H9 (cell line): ENCODE data around the gene CELF4. TPM values are rescaled to one million over a fixed set of nuclear protein-coding genes. Genes with fewer than 3 reads are reported as not detected.

Source experiments
- DNase-seq: peaks from one replicate; pipeline ENCODE4 v3.0.0-alpha.2; 2017
- H2AFZ ChIP-seq: one replicate; pipeline ENCODE4 v1.6.1; 2013; ENCODE audit warnings: mild to moderate bottlenecking, low read length, control low read depth, moderate library complexity
- H2AK5ac ChIP-seq: 2 replicates; pipeline ENCODE4 v1.6.1; 2013; ENCODE audit warnings: low read length, control low read depth, mixed read lengths; ENCODE audit not compliant: insufficient read length
- H2BK120ac ChIP-seq: one replicate; pipeline ENCODE4 v1.6.1; 2013; ENCODE audit warnings: low read depth, mild to moderate bottlenecking, low read length, control low read depth, inconsistent platforms; ENCODE audit not compliant: poor library complexity, severe bottlenecking
- H2BK12ac ChIP-seq: 2 replicates; pipeline ENCODE4 v1.6.1; 2013; ENCODE audit warnings: low read length, control low read depth, mixed read lengths, low read depth; ENCODE audit not compliant: insufficient read length
- H2BK15ac ChIP-seq: 2 replicates; pipeline ENCODE4 v1.6.1; 2013; ENCODE audit warnings: low read depth, low read length, control low read depth
- H2BK20ac ChIP-seq: one replicate; pipeline ENCODE4 v1.6.1; 2013; ENCODE audit warnings: low read depth, mild to moderate bottlenecking, low read length, control low read depth, inconsistent platforms; ENCODE audit not compliant: poor library complexity, severe bottlenecking
- H2BK5ac ChIP-seq: 2 replicates; pipeline ENCODE4 v1.6.1; 2013; ENCODE audit warnings: low read length, control low read depth, mixed read lengths; ENCODE audit not compliant: insufficient read length
- H3K14ac ChIP-seq: 2 replicates; pipeline ENCODE4 v1.6.1; 2013; ENCODE audit warnings: low read length, control low read depth; ENCODE audit not compliant: insufficient read depth
- H3K18ac ChIP-seq: 2 replicates; pipeline ENCODE4 v1.6.1; 2013; ENCODE audit warnings: low read depth, mild to moderate bottlenecking, mixed read lengths, low read length, control low read depth; ENCODE audit not compliant: insufficient read length
- H3K23ac ChIP-seq: 2 replicates; pipeline ENCODE4 v1.6.1; 2013; ENCODE audit warnings: low read length, control low read depth, mixed read lengths, low read depth; ENCODE audit not compliant: insufficient read length
- H3K23me2 ChIP-seq: 2 replicates; pipeline ENCODE4 v1.6.1; 2013; ENCODE audit warnings: low read depth, mild to moderate bottlenecking, mixed read lengths, low read length, control low read depth; ENCODE audit not compliant: insufficient read length, poor library complexity, severe bottlenecking
- H3K27ac ChIP-seq: 2 replicates; pipeline ENCODE4 v1.5.1; 2013; ENCODE audit warnings: low read length, control low read depth, mixed read lengths, low read depth; ENCODE audit not compliant: insufficient read length
- H3K27me3 ChIP-seq: 2 replicates; pipeline ENCODE4 v1.6.1; 2013; ENCODE audit warnings: low read length, control low read depth, inconsistent platforms; ENCODE audit not compliant: insufficient read depth
- H3K4ac ChIP-seq: 2 replicates; pipeline ENCODE4 v1.6.1; 2013; ENCODE audit warnings: low read depth, mild to moderate bottlenecking, control low read depth, inconsistent platforms, low read length, moderate library complexity
- H3K4me1 ChIP-seq: 2 replicates; pipeline ENCODE4 v1.6.1; 2013; ENCODE audit warnings: low read length, control low read depth, inconsistent platforms; ENCODE audit not compliant: insufficient read depth
- H3K4me2 ChIP-seq: 2 replicates; pipeline ENCODE4 v1.6.1; 2013; ENCODE audit warnings: low read length, control low read depth, mixed read lengths; ENCODE audit not compliant: insufficient read length, insufficient read depth
- H3K56ac ChIP-seq: 2 replicates; pipeline ENCODE4 v1.6.1; 2013; ENCODE audit warnings: low read depth, mild to moderate bottlenecking, mixed read lengths, low read length, control low read depth; ENCODE audit not compliant: insufficient read length
- H3K79me1 ChIP-seq: 2 replicates; pipeline ENCODE4 v1.6.1; 2013; ENCODE audit warnings: low read depth, mild to moderate bottlenecking, moderate library complexity, low read length, control low read depth, inconsistent platforms; ENCODE audit not compliant: insufficient read depth, poor library complexity, severe bottlenecking
- H3K79me2 ChIP-seq: 2 replicates; pipeline ENCODE4 v1.6.1; 2013; ENCODE audit warnings: low read length, control low read depth, inconsistent platforms; ENCODE audit not compliant: insufficient read depth
- H3K9ac ChIP-seq: 2 replicates; pipeline ENCODE4 v1.6.1; 2013; ENCODE audit warnings: low read length, control low read depth, mixed read lengths; ENCODE audit not compliant: insufficient read length; ENCODE audit errors: extremely low read depth
- H3K9me3 ChIP-seq: one replicate; pipeline ENCODE4 v1.6.1; 2013; ENCODE audit warnings: low read depth, low read length, inconsistent platforms; ENCODE audit not compliant: control insufficient read depth
- H3T11ph ChIP-seq: one replicate; pipeline ENCODE4 v1.6.1; 2013; ENCODE audit warnings: mild to moderate bottlenecking, low read length, control low read depth, inconsistent platforms
- H4K20me1 ChIP-seq: one replicate; pipeline ENCODE4 v1.6.1; 2013; ENCODE audit not compliant: control insufficient read depth, insufficient read length, insufficient read depth
- H4K5ac ChIP-seq: 2 replicates; pipeline ENCODE4 v1.6.1; 2013; ENCODE audit warnings: low read depth, mild to moderate bottlenecking, mixed read lengths, low read length, control low read depth; ENCODE audit not compliant: insufficient read length
- H4K8ac ChIP-seq: replicated peaks from 2 replicates; pipeline ENCODE4 v1.6.1; 2013; ENCODE audit warnings: low read length, control low read depth, mixed read lengths, low read depth; ENCODE audit not compliant: insufficient read length
- H4K91ac ChIP-seq: 2 replicates; pipeline ENCODE4 v1.6.1; 2013; ENCODE audit warnings: low read depth, mild to moderate bottlenecking, moderate library complexity, mixed read lengths, low read length, control low read depth; ENCODE audit not compliant: insufficient read length
- H3K27ac Mint-ChIP-seq, 3 experiments: 2 replicates in 2 of 3; 3 replicates in 1 of 3; pipeline ENCODE4 v1.8.0; 2020 to 2021; ENCODE audit warnings: mixed read lengths in 3 of 3, mild to moderate bottlenecking in 1 of 3, moderate library complexity in 1 of 3
- H3K27me3 Mint-ChIP-seq: 2 replicates; pipeline ENCODE4 v1.8.0; 2021; ENCODE audit warnings: low read depth, mild to moderate bottlenecking, moderate library complexity, mixed read lengths
- H3K36me3 Mint-ChIP-seq, 3 experiments: 2 replicates in 2 of 3; 3 replicates in 1 of 3; pipeline ENCODE4 v1.8.0; 2020 to 2021; ENCODE audit warnings: low read depth in 3 of 3, mixed read lengths in 3 of 3; ENCODE audit not compliant: insufficient read depth in 1 of 3
- H3K4me1 Mint-ChIP-seq, 2 experiments: 2 replicates each; pipeline ENCODE4 v1.8.0; 2020; ENCODE audit warnings: mixed read lengths in 2 of 2
- H3K4me3 Mint-ChIP-seq, 2 experiments: 2 replicates in 1 of 2; 3 replicates in 1 of 2; pipeline ENCODE4 v1.8.0; 2020 to 2021; ENCODE audit warnings: mild to moderate bottlenecking in 2 of 2, mixed read lengths in 2 of 2, moderate library complexity in 1 of 2
- H3K9me3 Mint-ChIP-seq, 2 experiments: 2 replicates in 1 of 2; 3 replicates in 1 of 2; pipeline ENCODE4 v1.8.0; 2020; ENCODE audit warnings: mild to moderate bottlenecking in 2 of 2, mixed read lengths in 2 of 2, moderate library complexity in 1 of 2
- CTCF ChIP-seq: fragments of 200-600 bp; sonication (generic); conservative IDR thresholded peaks from 3 replicates; pipeline ENCODE4 v1.8.0; 2021; ENCODE audit warnings: antibody characterized with exemption, mild to moderate bottlenecking
- WGBS: extraction: QIAGEN DNeasy Blood & Tissue Kit; methylation state at CpG from one replicate; pipeline ENCODE4 v1.1.7; 2013; ENCODE audit warnings: missing lambda C conversion rate, low lambda C conversion rate, mixed read lengths; ENCODE audit not compliant: insufficient read length; ENCODE audit errors: extremely low coverage; 5-methylcytosine and 5-hydroxymethylcytosine counted together
- total RNA-seq: library from RNA; stranded (reverse); gene quantifications from 2 replicates; pipeline ENCODE4 v1.2.1, GENCODE V29; 2021

The CELF4 gene
- total RNA-seq, 1 experiment from 2014 or later, result 1.1 TPM

- Mint-ChIP-seq H3K4me3 (no peak overlapping the region), H3K9me3 (no peaks in the 10 kb centered on the region; a peak in 1 of 5 replicates), H3K27ac (no peak overlapping the region), H3K4me1 (peaks cover 15 to 19% of the 10 kb centered on the region in 2 experiments), H3K36me3 (no peaks in the 10 kb centered on the region; a peak in 1 of 7 replicates), H3K27me3 (peaks cover 31% of the 10 kb centered on the region)
- no peak overlapping the region for H2AFZ ChIP-seq
- H3K9ac ChIP-seq, result no peak overlapping the region
- no peak overlapping the region for H4K8ac ChIP-seq
- no peak overlapping the region for H2BK12ac ChIP-seq
- peaks cover 3% of the 10 kb centered on the region; the same call in 1 of the 2 replicates for H3K4me1 ChIP-seq
- H4K20me1 ChIP-seq, result no peaks in the 10 kb centered on the region
- H3K27me3 ChIP-seq, result no peaks in the 10 kb centered on the region; the same call in 1 of the 2 replicates
- no CpG with 5 or more reads among the region's 3 CpGs for WGBS
- H2BK15ac ChIP-seq, result no peak overlapping the region
- no peak overlapping the region for H3K4ac ChIP-seq
- no peaks in the 10 kb centered on the region for H3K79me2 ChIP-seq
- DNase-seq, result no peak
- no peaks in the 10 kb centered on the region for H3K23me2 ChIP-seq
- no peak overlapping the region for H4K91ac ChIP-seq
- no peak overlapping the region for H2BK5ac ChIP-seq
- H3K23ac ChIP-seq, result no peak overlapping the region
- no peak overlapping the region for H2BK20ac ChIP-seq
- no peaks in the 10 kb centered on the region for H3K9me3 ChIP-seq
- H3T11ph ChIP-seq, result no peak overlapping the region
- no peak overlapping the region for H2BK120ac ChIP-seq
- no peak overlapping the region for H3K18ac ChIP-seq
- H4K5ac ChIP-seq, result no peak overlapping the region
- no peak overlapping the region; the same call in 1 of the 2 replicates for H3K14ac ChIP-seq
- H2AK5ac ChIP-seq, result no peak overlapping the region
- no peak for TF ChIP-seq CTCF
- H3K27ac ChIP-seq, result no peak overlapping the region
- H3K79me1 ChIP-seq, result no peaks in the 10 kb centered on the region
- H3K56ac ChIP-seq, result no peak overlapping the region
- H3K4me2 ChIP-seq, result no peak overlapping the region
These were observed 108.3 kb downstream of the CELF4 start for GRCh38 chr18:37457341-37457740.
